Gastrocnemius medialis (tissue), 4 donors: ENCODE data around the gene LPIN1. TPM values are rescaled to one million over a fixed set of nuclear protein-coding genes. Genes with fewer than 3 reads are reported as not detected.

Source experiments
- ATAC-seq, 2 donors: fragments of 150-250 bp; one replicate each; pipeline ENCODE4 v1.9.1; 2016
- DNase-seq, 2 donors: peaks; one replicate each; pipeline ENCODE4 v3.0.0-alpha.2; 2019
- H3K27ac ChIP-seq, 4 donors: fragments of 200-600 bp; sonication (generic); 1 replicate in 1 of 4; 2 replicates in 3 of 4; pipeline ENCODE4 v1.5.1; 2016 to 2018; ENCODE audit warnings: mild to moderate bottlenecking in 2 of 4, moderate library complexity in 1 of 4
- H3K27me3 ChIP-seq, 3 donors: fragments of 200-600 bp; sonication (generic) in 2 of 3; 1 replicate in 1 of 3; 2 replicates in 2 of 3; pipeline versions ENCODE4 v1.5.1 to v1.6.0; 2016 to 2019; ENCODE audit warnings: mild to moderate bottlenecking in 1 of 3, moderate library complexity in 1 of 3
- H3K36me3 ChIP-seq, 2 donors: fragments of 200-600 bp; sonication (generic) in 1 of 2; one replicate each; pipeline ENCODE4 v1.5.1; 2017 to 2018
- H3K4me1 ChIP-seq, 2 donors: fragments of 200-600 bp; sonication (generic) in 1 of 2; one replicate each; pipeline ENCODE4 v1.5.1; 2016 to 2017; ENCODE audit warnings: mild to moderate bottlenecking in 2 of 2
- H3K4me3 ChIP-seq, 4 donors: fragments of 200-600 bp; sonication (generic) in 3 of 4; 1 replicate in 1 of 4; 2 replicates in 3 of 4; pipeline ENCODE4 v1.5.1; 2016 to 2019; ENCODE audit warnings: mild to moderate bottlenecking in 2 of 4
- H3K9me3 ChIP-seq, 3 donors: fragments of 200-600 bp; sonication (generic) in 2 of 3; 1 replicate in 1 of 3; 2 replicates in 2 of 3; pipeline ENCODE4 v1.5.1; 2016 to 2019
- CTCF ChIP-seq, 5 experiments: fragments of 450-650 bp in 3 of 5; fragments of 200-600 bp in 2 of 5; sonication (generic) in 2 of 5; IDR thresholded peaks in 4 of 5; conservative IDR thresholded peaks in 1 of 5; 1 replicate in 4 of 5; 2 replicates in 1 of 5; pipeline ENCODE4 v1.5.1; 2016 to 2019; ENCODE audit warnings: antibody characterized with exemption in 5 of 5, mild to moderate bottlenecking in 3 of 5, moderate library complexity in 3 of 5
- POLR2A ChIP-seq, 2 donors: fragments of 450-650 bp; IDR thresholded peaks; one replicate each; pipeline ENCODE4 v1.6.1; 2017; ENCODE audit warnings: antibody characterized with exemption in 2 of 2, mild to moderate bottlenecking in 2 of 2, moderate library complexity in 2 of 2
- in situ Hi-C, 4 donors: fragments of 200-750 bp; cut with MboI; loops; one replicate each; pipeline versions ENCODE4 v1.15.0 to v1.8.0; 2017; ENCODE audit warnings: low sequenced_read_pairs in 4 of 4
- intact Hi-C: fragments of 100-400 bp; cut with DNase I; formaldehyde crosslinking; loops from one replicate; pipeline ENCODE4 v1.15.1; 2023; ENCODE audit warnings: low total_unique reads
- total RNA-seq, 4 donors: library from RNA; depleted of rRNA; stranded (reverse); fragments of >200 nt; gene quantifications; one replicate each; pipeline versions ENCODE4 v1.1.0 to v1.2.3, GENCODE V29; 2016

The LPIN1 gene
- total RNA-seq, 4 donors from 2014 or later = 292 to 606 (median 472) TPM

GRCh38 chr2:11768946-11769345 is 22.5 kb downstream of the LPIN1 start:
- in situ Hi-C loops (no loop called here), intact Hi-C loops (no loop called here)
- H3K4me1 ChIP-seq = peaks cover 21 to 35% of the 10 kb centered on the region in 2 donors
- no peak for DNase-seq
- ATAC-seq = no peak
- no peak overlapping the region for H3K4me3 ChIP-seq
- no peak for TF ChIP-seq CTCF (IDR thresholded peaks at IDR 0.05 in 4 of 5, conservative IDR thresholded peaks at IDR 0.05 in 1 of 5)
- TF ChIP-seq POLR2A (IDR thresholded peaks at IDR 0.05) = no peak
- peak overlapping the region in 1 of 4 donors; percentile 23 for H3K27ac ChIP-seq
- peaks cover 3 to 92% of the 10 kb centered on the region in 2 donors for H3K36me3 ChIP-seq
- no peaks in the 10 kb centered on the region for H3K27me3 ChIP-seq
- H3K9me3 ChIP-seq = no peaks in the 10 kb centered on the region

DNA sequence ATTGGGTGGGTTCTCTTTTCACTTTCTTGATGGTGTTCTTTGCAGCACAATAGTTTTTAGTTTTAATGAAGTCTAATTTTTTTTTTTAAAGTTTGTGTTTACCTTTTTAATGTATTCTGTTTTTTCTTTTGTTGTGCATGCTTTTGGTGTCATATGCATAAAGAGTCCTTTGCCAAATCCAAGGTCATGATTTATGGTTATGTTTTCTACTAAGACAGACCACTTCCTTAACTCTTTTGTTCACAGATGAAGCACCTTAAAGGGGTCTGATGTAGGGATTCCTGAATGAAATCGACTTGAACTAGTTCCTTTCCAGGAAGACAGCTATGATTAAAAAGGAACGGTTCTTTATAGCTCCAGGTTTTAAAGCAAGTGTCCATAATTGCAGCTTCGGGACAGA is 23.1 kb downstream of the LPIN1 start:
- H3K27me3 ChIP-seq = no peaks in the 10 kb centered on the region
- in situ Hi-C loops = no loop called here
- peaks cover 3 to 96% of the 10 kb centered on the region in 2 donors for H3K36me3 ChIP-seq
- H3K9me3 ChIP-seq = no peaks in the 10 kb centered on the region
- intact Hi-C loops = no loop called here
- DNase-seq (no peak), ATAC-seq (no peak)
- H3K4me3 ChIP-seq = no peak overlapping the region
- H3K4me1 ChIP-seq = peaks cover 26 to 30% of the 10 kb centered on the region in 2 donors
- TF ChIP-seq POLR2A (IDR thresholded peaks at IDR 0.05) (no peak), CTCF (IDR thresholded peaks at IDR 0.05 in 4 of 5, conservative IDR thresholded peaks at IDR 0.05 in 1 of 5) (no peak)
- peak overlapping the region in 1 of 4 donors; percentile 19 for H3K27ac ChIP-seq

- Histone ChIP-seq H3K4me1 (peaks cover 34 to 37% of the 10 kb centered on the region in 2 donors), H3K27ac (peak overlapping the region; percentile 4 to 19 (median 18)), H3K4me3 (no peak overlapping the region), H3K9me3 (no peaks in the 10 kb centered on the region), H3K27me3 (no peaks in the 10 kb centered on the region), H3K36me3 (peaks cover 3 to 85% of the 10 kb centered on the region in 2 donors)
- intact Hi-C loops = no loop called here
- ATAC-seq = no peak
- in situ Hi-C loops = no loop called here
- no peak for TF ChIP-seq CTCF (IDR thresholded peaks at IDR 0.05 in 4 of 5, conservative IDR thresholded peaks at IDR 0.05 in 1 of 5)
- TF ChIP-seq POLR2A (IDR thresholded peaks at IDR 0.05) = no peak
- no peak for DNase-seq
Measured at GRCh38 chr2:11770531-11771188, 24.2 kb downstream of the LPIN1 start.

DNA sequence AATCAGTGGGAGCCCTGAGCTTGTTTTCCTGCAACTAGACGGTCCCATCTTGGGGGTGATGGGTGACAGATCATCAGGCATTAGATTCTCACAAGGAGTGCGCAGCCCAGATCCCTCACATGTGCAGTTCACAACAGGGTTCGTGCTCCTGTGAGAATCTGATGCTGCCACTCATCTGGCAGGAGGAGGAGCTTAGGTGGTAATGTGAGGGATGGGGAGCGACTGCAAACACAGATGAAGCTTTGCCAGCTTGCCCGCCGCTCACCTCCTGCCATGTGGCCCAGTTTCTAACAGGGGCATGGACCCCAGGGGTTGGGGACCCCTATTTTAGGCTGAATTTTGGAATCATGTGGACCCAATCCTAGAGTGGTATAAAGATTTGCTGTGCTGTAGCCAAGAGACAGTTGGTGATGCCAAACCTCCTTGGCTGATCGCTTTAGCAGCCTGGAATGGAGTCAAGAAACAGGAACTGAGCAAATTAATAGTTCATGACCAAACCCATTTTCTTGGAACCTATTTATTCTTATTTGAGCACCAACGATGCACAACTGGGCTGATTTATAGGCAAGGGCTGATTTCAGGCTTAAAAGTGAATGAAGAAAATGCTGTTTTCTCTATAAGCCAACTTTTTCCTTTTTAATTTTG is 25.7 kb downstream of the LPIN1 start:
- H3K9me3 ChIP-seq = no peaks in the 10 kb centered on the region
- ATAC-seq (no peak), DNase-seq (no peak)
- in situ Hi-C loops = no loop called here
- no peak overlapping the region for H3K27ac ChIP-seq
- intact Hi-C loops = no loop called here
- peaks cover 36 to 50% of the 10 kb centered on the region in 2 donors for H3K4me1 ChIP-seq
- no peak overlapping the region for H3K4me3 ChIP-seq
- no peak for TF ChIP-seq POLR2A (IDR thresholded peaks at IDR 0.05)
- no peak for TF ChIP-seq CTCF (IDR thresholded peaks at IDR 0.05 in 4 of 5, conservative IDR thresholded peaks at IDR 0.05 in 1 of 5)
- H3K36me3 ChIP-seq = peaks cover 0 to 71% of the 10 kb centered on the region in 2 donors
- H3K27me3 ChIP-seq = no peaks in the 10 kb centered on the region
